HUES64 (cell line): ENCODE results near the gene SYNJ2.

Experiments
- H3K27ac ChIP-seq: 2 replicates; pipeline ENCODE4 v1.7.0; 2013; ENCODE audit warnings: low read depth, low read length, inconsistent platforms
- H3K27me3 ChIP-seq: 2 replicates; pipeline ENCODE4 v1.6.1; 2013; ENCODE audit warnings: mild to moderate bottlenecking, low read length; ENCODE audit not compliant: insufficient read depth
- H3K36me3 ChIP-seq: 2 replicates; pipeline ENCODE4 v1.6.1; 2013; ENCODE audit warnings: mild to moderate bottlenecking, low read length; ENCODE audit not compliant: insufficient read depth
- H3K4me1 ChIP-seq: 2 replicates; pipeline ENCODE4 v1.6.1; 2013; ENCODE audit warnings: mild to moderate bottlenecking, low read length, moderate library complexity; ENCODE audit not compliant: insufficient read depth
- H3K4me3 ChIP-seq: 2 replicates; pipeline ENCODE4 v1.5.1; 2013; ENCODE audit warnings: mild to moderate bottlenecking, low read length, moderate library complexity
- H3K9ac ChIP-seq: 2 replicates; pipeline ENCODE4 v1.6.1; 2013; ENCODE audit warnings: mild to moderate bottlenecking, low read depth, low read length
- H3K9me3 ChIP-seq: 2 replicates; pipeline ENCODE4 v1.6.1; 2013; ENCODE audit warnings: low read depth, low read length; ENCODE audit not compliant: insufficient read depth
- WGBS: fragments of 150-250, 120-280 bp; methylation state at CpG from one replicate; pipeline ENCODE4 v1.1.7; 2013; ENCODE audit warnings: missing lambda C conversion rate; 5-methylcytosine and 5-hydroxymethylcytosine counted together

The SYNJ2 gene

DNA sequence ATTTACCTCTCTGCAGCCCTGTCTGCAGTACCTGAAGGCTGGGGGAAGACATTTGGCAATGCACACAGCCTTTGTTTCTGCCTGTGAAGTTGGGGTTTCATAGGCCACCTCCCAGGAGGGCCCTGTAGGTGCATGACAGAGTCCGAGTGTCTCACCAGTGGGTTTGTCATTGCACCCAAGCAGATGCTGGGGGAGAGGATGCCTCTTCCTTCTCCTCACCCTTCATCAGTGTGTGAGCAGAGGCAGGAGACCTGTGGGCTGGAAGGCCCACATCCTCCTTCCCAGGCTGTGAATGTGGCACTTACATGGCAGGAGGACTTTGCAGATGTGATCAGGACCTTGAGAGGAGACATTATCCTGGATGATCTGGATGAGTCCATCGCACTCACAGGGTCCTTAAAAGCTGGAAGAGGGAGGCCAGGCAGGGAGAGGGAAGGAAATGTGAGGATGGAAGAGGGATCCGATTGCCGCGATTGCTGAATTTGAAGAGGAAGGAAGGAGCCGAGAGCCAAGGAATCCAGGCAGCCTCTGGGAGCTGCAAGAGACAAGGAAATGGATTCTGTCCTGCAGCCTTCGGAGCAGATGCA lies 30.4 kb downstream of the SYNJ2 start:
- Histone ChIP-seq H3K9me3 (no peaks in the 10 kb centered on the region), H3K27me3 (no peaks in the 10 kb centered on the region), H3K9ac (no peak overlapping the region), H3K4me3 (no peak overlapping the region), H3K4me1 (no peaks in the 10 kb centered on the region), H3K36me3 (no peaks in the 10 kb centered on the region), H3K27ac (no peak overlapping the region)
- WGBS = 94% methylated on average over 7 of the region's 7 CpGs

- Histone ChIP-seq H3K9me3 (no peaks in the 10 kb centered on the region), H3K4me1 (no peaks in the 10 kb centered on the region), H3K36me3 (no peaks in the 10 kb centered on the region; the same call in 1 of the 2 replicates), H3K27me3 (no peaks in the 10 kb centered on the region), H3K27ac (no peak overlapping the region), H3K9ac (no peak overlapping the region), H3K4me3 (no peak overlapping the region)
- 72% methylated on average over 4 of the region's 4 CpGs for WGBS
Observed at GRCh38 chr6:158013904-158014504, 32.3 kb downstream of the SYNJ2 start.

DNA sequence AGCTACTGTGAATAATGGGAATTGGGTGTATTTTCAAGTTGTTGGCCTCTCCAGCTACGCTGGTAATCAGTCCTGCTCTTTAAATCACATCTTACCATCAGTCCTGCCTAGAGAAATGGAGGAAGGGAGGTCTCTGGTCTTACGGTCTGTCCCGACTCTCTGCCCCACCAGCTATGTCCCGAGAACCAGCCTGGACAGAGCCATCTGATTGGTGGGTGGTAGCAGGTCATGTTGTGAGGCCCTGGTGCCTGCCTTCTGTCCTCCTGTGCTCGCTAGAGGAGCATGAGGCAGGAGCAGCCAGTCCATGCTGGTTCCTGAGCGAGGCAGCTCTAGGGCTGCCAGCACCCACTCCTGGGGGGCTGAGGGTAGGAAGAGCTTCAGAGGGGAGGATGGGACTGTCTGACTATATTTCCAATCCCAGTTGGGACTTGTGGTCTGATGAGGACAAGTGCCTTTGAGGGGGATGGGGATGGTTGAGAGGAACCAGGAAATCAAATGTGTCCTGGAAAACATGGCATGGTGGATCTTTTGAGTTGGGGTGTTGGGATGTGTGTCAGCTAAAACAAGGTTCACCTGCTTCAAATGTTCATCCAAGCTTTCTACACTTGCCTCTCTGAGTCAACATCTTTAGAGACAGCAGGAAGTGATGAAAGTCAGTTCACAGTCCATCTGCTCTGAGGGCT lies 33.0 kb downstream of the SYNJ2 start:
- no peaks in the 10 kb centered on the region for H3K4me1 ChIP-seq
- H3K9ac ChIP-seq = no peak overlapping the region
- 96% methylated on average over 6 of the region's 6 CpGs for WGBS
- H3K27me3 ChIP-seq = no peaks in the 10 kb centered on the region
- no peaks in the 10 kb centered on the region for H3K9me3 ChIP-seq
- no peak overlapping the region for H3K4me3 ChIP-seq
- H3K36me3 ChIP-seq = peaks cover 1% of the 10 kb centered on the region; the same call in 1 of the 2 replicates
- no peak overlapping the region for H3K27ac ChIP-seq

DNA sequence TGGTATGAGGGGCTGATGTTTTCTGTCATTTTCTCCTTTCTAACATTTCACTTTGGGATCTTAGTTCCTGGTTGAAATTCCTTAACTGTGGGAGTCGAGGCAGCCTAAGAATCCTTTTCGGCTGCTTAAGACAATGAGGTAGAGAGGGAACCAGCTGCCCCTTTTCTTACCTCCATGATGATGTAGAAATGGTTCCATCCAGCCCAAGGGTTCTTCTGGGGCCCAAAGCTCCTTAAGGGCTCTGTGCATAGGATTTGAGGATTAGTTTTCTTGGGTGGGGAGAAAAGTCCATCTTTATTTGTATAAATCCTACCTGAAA lies 33.5 kb downstream of the SYNJ2 start:
- 92% methylated on average over 2 of the region's 2 CpGs for WGBS
- H3K27me3 ChIP-seq = no peaks in the 10 kb centered on the region
- H3K36me3 ChIP-seq = peaks cover 6% of the 10 kb centered on the region; the same call in 1 of the 2 replicates
- H3K4me1 ChIP-seq = no peaks in the 10 kb centered on the region
- no peak overlapping the region for H3K27ac ChIP-seq
- H3K9ac ChIP-seq = no peak overlapping the region
- H3K9me3 ChIP-seq = no peaks in the 10 kb centered on the region
- no peak overlapping the region for H3K4me3 ChIP-seq

DNA sequence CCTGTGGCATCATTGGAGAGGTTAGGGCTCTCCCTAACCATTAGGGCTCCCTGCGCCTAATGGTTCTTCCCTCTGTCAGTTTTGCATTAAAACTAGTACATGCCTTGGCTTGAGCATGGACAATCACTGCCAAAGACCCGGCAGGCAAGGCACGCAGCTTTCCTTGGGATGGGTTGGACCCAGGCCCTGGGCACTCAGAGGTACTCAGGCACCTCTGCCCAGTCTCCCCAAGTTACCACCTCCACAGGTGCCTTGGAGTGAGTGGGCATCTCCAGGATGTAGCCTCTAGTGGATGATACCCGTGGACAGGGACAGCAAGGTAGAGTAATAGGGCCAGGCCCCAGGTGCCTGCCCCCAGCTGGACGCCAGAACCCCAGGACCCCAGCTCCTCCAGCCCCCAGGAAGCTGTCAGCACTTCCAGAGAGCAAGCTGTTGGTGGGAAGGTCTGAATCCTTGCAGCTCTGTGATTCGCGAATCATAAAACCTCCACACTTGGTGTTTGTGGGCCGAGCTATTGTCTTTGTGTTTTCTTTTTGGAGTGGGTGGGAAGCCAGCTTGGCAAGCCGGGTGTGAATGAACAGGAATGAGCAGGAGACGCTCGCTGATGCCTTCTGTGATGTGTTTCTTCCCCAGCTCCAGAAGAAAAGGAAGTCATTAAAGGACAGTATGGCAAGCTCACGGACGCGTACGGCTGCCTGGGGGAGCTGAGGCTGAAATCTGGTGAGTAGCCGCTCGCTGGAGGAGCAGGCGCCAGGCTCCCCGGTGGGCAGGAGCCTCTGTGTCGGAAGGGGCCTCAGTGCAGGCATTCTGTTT lies 35.1 kb downstream of the SYNJ2 start:
- Histone ChIP-seq H3K4me1 (no peaks in the 10 kb centered on the region), H3K27me3 (no peaks in the 10 kb centered on the region), H3K9ac (no peak overlapping the region), H3K4me3 (no peak overlapping the region), H3K27ac (no peak overlapping the region), H3K9me3 (no peaks in the 10 kb centered on the region), H3K36me3 (peaks cover 10% of the 10 kb centered on the region; the same call in 1 of the 2 replicates)
- WGBS = 87% methylated on average over 20 of the region's 20 CpGs

GRCh38 chr6:158017621-158018040 lies 36.0 kb downstream of the SYNJ2 start:
- Histone ChIP-seq H3K36me3 (peaks cover 10% of the 10 kb centered on the region; the same call in 1 of the 2 replicates), H3K27ac (no peak overlapping the region), H3K27me3 (no peaks in the 10 kb centered on the region), H3K4me3 (no peak overlapping the region), H3K9ac (no peak overlapping the region), H3K4me1 (no peaks in the 10 kb centered on the region), H3K9me3 (no peaks in the 10 kb centered on the region)
- 94% methylated on average over 12 of the region's 13 CpGs for WGBS

DNA sequence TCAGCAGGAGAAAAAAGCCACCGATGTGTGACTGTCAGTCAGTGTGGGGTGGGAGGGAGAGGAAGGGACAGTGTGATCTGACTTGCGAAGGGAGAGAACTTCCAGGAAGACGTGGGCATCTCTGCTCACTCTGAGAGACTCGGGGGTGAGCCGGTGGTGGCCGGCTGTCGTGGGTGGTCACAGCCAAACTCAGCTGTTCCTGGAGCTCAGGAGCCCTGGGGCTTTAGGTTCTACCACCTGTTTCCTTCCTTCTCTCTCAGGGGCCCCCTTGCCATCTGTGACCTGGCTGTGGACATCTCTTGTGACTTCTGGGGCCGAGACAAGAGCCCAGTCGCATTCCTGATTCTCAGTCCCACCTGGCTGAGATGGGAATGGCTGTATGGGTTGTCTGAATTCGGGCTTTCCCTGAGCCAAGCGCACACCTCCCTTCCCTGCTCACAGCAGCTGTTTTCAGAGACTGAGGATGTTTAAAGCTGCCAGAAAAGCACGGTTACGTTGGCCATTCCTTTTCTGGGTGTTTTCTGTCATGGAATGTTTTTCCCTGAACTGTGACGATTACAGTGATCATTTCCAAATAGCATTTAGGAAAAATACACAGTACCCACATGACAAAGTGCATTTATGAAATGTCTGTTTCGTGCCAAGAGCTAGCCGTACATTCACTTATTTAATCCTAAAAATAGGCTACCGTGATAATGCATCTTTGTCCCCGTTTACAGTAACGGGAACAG lies 36.5 kb downstream of the SYNJ2 start:
- Histone ChIP-seq H3K27me3 (no peaks in the 10 kb centered on the region), H3K27ac (no peak overlapping the region), H3K9ac (no peak overlapping the region), H3K4me1 (no peaks in the 10 kb centered on the region), H3K9me3 (no peaks in the 10 kb centered on the region), H3K36me3 (peaks cover 10% of the 10 kb centered on the region; the same call in 1 of the 2 replicates), H3K4me3 (no peak overlapping the region)
- WGBS = 90% methylated on average over 19 of the region's 19 CpGs

DNA sequence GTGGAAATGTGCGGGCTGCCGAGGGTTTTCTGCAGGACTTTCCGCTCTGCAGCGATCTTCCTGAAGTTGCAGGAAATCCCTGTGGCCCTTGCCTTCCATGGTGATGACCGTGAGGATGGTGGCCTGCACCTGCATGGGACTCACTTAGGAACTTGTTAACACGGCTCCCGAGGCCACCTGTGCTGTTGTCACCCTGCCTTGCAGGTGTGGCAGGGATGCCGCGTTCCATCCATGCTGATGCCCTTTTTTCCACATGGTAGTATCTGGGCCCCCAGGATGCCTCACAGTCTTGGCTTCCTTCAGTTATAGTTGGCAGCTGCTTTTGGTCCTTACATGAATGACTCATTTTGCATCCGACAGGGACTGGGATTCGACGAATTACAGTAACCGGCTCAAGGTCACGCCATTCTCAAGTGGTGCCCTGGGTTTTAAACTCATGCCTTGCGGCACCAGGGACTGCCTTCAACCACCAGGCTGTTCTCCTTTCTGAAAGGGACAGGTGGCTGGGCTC lies 37.2 kb downstream of the SYNJ2 start:
- H3K27me3 ChIP-seq = no peaks in the 10 kb centered on the region
- no peaks in the 10 kb centered on the region for H3K4me1 ChIP-seq
- no peak overlapping the region for H3K4me3 ChIP-seq
- no peaks in the 10 kb centered on the region for H3K9me3 ChIP-seq
- no peak overlapping the region for H3K27ac ChIP-seq
- no peak overlapping the region for H3K9ac ChIP-seq
- 94% methylated on average over 15 of the region's 15 CpGs for WGBS
- peaks cover 10% of the 10 kb centered on the region; the same call in 1 of the 2 replicates for H3K36me3 ChIP-seq

- H3K27me3 ChIP-seq = no peaks in the 10 kb centered on the region
- no peak overlapping the region for H3K27ac ChIP-seq
- H3K4me1 ChIP-seq = no peaks in the 10 kb centered on the region
- H3K36me3 ChIP-seq = peaks cover 10% of the 10 kb centered on the region; the same call in 1 of the 2 replicates
- WGBS = 92% methylated on average over 8 of the region's 8 CpGs
- no peak overlapping the region for H3K9ac ChIP-seq
- no peaks in the 10 kb centered on the region for H3K9me3 ChIP-seq
- H3K4me3 ChIP-seq = no peak overlapping the region
Observed at GRCh38 chr6:158019416-158019815, 37.8 kb downstream of the SYNJ2 start.

DNA sequence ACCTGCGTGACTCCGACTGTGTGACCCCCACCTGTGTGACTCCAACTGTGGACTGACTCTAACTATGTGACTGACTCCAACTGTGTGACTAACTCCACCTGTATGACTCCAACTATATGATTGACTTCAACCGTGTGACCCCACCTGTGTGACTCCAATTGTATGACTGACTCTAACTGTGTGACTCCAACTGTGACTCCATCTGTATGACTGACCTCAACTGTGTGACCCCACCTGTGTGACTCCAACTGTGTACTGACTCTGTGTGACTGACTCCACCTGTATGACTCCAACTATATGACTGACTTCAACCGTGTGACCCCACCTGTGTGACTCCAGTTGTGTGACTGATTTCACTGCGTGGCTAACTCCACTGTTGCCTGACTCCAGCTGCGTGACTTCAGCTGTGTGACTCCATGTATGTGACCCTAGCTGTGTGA lies 38.6 kb downstream of the SYNJ2 start:
- Histone ChIP-seq H3K27ac (no peak overlapping the region), H3K9me3 (no peaks in the 10 kb centered on the region), H3K9ac (no peak overlapping the region), H3K36me3 (peaks cover 10% of the 10 kb centered on the region; the same call in 1 of the 2 replicates), H3K4me1 (no peaks in the 10 kb centered on the region), H3K27me3 (no peaks in the 10 kb centered on the region), H3K4me3 (no peak overlapping the region)
- 82% methylated on average over 6 of the region's 6 CpGs for WGBS
